Loucy (cell line): ENCODE data around the gene TPCN1.

ENCODE experiments used
- EZH2phosphoT487 ChIP-seq: fragments of 200-600 bp; IDR thresholded peaks from 2 replicates; pipeline ENCODE4 v1.6.1; 2018; ENCODE audit warnings: antibody characterized with exemption, mild to moderate bottlenecking, moderate library complexity, borderline replicate concordance
- TF ChIP-seq, protein P1 (sequence below): fragments of 200-600 bp; sonication (generic); conservative IDR thresholded peaks from 2 replicates; pipeline ENCODE4 v1.5.1; 2014; ENCODE audit warnings: mild to moderate bottlenecking, antibody characterized with exemption, low read length

DNA sequence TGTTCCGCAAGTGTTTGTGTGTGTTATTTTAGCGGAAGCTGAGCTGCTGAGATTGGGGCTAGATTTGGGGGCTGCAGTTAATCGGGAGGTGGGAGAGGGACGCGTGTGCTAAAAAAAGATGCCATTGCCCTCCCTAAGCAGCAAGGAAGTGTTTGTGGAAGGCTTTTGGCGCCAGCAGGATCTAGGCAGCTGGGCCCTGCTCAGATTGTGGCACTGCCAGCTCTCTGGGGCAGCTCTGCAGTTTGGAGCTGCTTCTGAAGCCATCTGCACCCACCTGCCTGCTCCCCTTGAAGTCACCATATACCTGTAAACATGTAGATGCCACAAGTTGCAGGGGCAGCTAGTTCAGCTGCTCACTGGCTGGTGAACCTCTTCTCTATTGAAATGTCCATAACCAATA lies 28.8 kb downstream of the TPCN1 start:
- TF ChIP-seq, protein P1, sequence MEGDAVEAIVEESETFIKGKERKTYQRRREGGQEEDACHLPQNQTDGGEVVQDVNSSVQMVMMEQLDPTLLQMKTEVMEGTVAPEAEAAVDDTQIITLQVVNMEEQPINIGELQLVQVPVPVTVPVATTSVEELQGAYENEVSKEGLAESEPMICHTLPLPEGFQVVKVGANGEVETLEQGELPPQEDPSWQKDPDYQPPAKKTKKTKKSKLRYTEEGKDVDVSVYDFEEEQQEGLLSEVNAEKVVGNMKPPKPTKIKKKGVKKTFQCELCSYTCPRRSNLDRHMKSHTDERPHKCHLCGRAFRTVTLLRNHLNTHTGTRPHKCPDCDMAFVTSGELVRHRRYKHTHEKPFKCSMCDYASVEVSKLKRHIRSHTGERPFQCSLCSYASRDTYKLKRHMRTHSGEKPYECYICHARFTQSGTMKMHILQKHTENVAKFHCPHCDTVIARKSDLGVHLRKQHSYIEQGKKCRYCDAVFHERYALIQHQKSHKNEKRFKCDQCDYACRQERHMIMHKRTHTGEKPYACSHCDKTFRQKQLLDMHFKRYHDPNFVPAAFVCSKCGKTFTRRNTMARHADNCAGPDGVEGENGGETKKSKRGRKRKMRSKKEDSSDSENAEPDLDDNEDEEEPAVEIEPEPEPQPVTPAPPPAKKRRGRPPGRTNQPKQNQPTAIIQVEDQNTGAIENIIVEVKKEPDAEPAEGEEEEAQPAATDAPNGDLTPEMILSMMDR, result no peak
- no peak for TF ChIP-seq EZH2phosphoT487
